VCaP (cell line): Measurements from ENCODE around the gene AATK.

ENCODE experiments used
- H3K27ac ChIP-seq: fragments of 450-650 bp; 2 replicates; pipeline ENCODE4 v1.5.1; 2017
- CTCF ChIP-seq: fragments of 450-650 bp; conservative IDR thresholded peaks from 2 replicates; pipeline ENCODE4 v1.5.1; 2017; ENCODE audit warnings: mild to moderate bottlenecking, moderate library complexity

The AATK gene

GRCh38 chr17:81207610-81208581 is 41.9 kb upstream of the AATK start:
- no peak overlapping the region for H3K27ac ChIP-seq
- TF ChIP-seq CTCF: no peak

- H3K27ac ChIP-seq: no peak overlapping the region
- no peak for TF ChIP-seq CTCF
Measured at GRCh38 chr17:81206657-81207056, 40.6 kb upstream of the AATK start.

GRCh38 chr17:81206166-81206565 is 40.1 kb upstream of the AATK start:
- H3K27ac ChIP-seq: no peak overlapping the region
- TF ChIP-seq CTCF: no peak

GRCh38 chr17:81204578-81204977 is 38.6 kb upstream of the AATK start:
- no peak for TF ChIP-seq CTCF
- no peak overlapping the region for H3K27ac ChIP-seq

- TF ChIP-seq CTCF: no peak
- H3K27ac ChIP-seq: no peak overlapping the region
Measured at GRCh38 chr17:81203136-81203535, 37.1 kb upstream of the AATK start.

GRCh38 chr17:81202318-81202717 is 36.3 kb upstream of the AATK start:
- TF ChIP-seq CTCF: no peak
- no peak overlapping the region for H3K27ac ChIP-seq

GRCh38 chr17:81200695-81201580 is 34.9 kb upstream of the AATK start:
- peak; percentile 87 for TF ChIP-seq CTCF
- peak overlapping the region; percentile 58 for H3K27ac ChIP-seq
